ENCODE results near the gene FANCC.

The FANCC gene

DNA sequence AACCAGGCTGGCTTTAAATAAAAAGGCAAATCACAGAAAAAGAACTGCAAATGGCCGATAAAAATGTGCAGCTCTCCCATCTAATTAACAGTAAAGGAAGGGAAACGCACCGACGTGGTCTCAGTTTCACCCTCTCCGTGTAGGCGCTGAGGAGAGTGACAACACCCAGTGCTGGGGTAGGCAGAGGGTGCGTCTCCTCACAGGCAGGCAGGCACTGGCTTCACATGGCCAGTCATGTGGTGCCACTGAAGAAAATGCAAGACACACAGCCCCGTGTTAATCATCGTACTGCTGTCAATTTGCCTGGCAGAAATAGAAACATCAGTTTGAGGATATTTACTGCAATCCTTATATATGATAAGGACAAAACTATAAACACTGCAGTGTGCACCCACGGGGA lies 178.4 kb downstream of the FANCC start:
- no peak for DNase-seq

DNA sequence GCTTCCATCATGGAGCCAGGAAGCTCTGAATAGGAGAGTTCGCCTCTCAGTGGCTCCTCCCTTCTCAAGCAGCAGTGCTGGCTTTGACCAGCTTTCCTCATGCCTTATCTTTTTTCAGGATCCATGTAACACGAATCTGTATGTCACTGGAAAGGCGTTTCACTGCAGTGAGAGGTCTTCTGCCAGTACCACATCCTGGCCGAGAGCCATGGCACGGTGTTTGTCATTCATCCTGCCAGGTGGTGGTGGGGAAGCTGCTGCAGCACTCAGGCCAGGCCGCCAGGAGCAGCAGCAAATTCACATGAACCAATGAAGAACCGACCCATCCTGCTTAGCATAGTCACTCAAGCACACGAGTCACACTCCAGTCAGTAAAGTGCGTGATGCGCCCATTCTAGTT lies 179.0 kb downstream of the FANCC start:
- no peak for DNase-seq

DNA sequence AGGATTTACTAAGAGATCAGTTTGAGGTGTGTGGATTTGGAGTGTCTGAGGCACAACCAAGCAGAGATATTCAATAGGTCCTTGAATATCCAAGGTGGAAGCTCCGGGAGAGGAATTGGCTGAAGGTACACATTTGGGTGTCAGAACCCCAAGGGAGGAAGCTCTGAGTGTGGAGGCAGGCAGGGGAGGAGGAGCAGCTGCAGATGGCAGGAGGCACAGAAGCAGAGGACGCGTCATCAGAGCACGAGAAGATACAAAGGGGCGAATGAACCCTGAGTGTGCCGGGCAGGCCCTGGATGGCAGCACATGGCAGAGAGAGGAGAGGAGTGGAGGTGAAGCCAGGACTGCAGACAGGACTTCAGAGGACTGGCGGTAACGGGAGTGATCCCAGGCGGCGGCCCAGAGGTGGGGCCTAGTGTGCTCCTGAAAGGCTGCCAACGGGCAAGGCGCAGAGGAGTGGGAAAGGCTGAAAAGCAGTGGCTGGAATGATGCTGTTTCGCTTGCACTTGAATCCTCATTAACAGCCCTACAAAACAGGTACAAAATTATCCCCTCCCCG lies 179.8 kb downstream of the FANCC start:
- no peak for DNase-seq

DNA sequence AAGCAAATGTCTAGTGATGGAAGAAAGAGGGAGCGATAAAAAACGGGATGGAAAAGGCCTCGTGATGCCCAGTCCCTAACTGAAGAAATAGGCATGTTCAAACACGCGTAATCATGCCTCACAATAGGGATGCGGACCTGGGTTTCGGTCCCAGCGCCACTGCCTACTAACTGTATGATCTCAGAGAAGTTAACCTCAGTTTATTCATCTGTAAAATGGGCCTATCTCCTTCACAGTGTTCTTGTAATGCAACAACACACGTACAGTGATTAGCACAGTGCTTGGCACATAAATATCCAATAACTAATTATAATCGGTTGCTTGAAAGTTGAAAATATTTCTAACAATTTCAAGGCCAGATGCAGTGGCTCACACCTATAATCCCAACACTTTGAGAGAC lies 181.8 kb downstream of the FANCC start:
- no peak for DNase-seq

DNA sequence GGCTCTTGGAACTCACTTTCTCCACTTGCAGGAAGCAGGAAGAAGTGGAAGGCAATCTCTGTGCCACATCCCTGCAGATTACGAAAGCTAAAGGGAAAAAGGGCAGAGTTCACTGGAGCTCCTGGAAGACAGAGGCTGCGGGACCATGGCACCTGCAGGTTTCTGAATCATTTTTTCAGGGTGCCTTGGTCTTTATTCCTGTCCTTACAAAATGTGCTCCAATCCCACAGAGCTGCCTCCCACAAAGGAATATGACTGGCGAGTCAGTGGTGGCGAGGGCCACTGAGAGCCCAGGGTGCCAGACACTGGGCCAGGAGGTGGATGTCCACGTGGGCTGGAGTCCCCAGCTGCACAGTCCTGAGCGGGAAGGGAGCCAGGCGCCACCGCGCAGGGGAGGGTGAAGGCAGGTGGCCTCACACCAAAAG lies 183.0 kb downstream of the FANCC start:
- no peak for DNase-seq

DNA sequence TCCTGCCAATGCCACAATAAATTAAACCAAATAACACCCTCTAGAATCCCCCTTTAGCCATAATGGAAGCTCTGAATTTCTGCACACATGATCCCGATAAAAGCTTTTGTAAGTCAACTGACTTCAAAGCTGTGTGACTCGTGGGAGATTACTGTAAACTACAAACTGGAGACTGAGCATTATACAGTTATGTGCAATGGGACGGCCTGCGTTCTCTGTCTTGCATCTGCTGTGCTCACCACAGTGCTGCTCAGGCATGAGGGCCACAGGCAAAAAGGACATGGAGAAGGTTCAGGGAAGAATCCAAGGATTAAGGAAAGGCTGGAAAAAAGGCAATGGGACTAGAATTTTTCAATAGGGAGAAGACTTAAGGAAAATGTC lies 184.2 kb downstream of the FANCC start:
- DNase-seq, result no peak

DNA sequence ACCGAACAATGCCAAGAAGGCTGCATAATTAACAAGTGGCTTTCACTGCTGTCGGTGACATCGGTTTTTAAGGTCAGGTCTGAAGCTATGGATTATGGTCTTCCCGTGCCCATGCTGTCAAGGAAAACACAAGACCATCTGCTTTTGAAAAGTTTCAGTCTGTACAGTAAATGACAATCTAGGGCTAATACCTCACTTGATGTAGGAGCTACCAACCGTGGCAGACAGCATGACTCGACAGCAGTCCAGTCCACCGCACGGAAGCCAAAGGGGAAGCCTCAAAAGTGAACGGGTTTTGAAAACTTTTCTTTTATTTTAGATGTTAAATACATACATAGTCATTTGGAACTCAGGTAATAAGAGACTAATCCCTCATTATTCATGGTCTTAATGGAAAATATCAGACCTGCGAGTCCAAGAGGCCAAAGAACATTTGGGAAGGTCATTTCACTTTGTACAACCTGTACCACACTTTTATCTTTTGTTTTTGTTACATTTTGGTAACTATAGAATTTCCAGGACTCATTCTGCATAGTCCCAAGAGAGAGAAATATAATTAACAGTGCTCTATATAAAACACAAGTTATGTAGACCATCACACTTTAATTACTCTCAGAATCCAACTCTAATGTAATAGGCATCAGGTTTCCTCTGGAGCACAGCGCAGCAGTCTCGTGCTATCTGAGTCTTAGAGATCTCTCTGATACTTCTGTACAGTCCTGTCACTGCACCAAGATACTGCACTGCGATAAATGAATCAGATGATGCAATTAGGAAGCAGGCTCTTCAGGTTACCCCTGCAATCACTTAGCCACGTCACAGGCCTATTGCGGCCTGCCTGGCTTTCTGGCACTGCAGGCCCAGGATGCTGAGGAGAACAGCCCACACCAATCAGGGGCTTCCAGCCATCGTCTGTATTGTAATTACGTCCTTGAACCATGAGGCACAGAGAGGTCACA lies 184.9 kb downstream of the FANCC start:
- DNase-seq, result no peak

DNA sequence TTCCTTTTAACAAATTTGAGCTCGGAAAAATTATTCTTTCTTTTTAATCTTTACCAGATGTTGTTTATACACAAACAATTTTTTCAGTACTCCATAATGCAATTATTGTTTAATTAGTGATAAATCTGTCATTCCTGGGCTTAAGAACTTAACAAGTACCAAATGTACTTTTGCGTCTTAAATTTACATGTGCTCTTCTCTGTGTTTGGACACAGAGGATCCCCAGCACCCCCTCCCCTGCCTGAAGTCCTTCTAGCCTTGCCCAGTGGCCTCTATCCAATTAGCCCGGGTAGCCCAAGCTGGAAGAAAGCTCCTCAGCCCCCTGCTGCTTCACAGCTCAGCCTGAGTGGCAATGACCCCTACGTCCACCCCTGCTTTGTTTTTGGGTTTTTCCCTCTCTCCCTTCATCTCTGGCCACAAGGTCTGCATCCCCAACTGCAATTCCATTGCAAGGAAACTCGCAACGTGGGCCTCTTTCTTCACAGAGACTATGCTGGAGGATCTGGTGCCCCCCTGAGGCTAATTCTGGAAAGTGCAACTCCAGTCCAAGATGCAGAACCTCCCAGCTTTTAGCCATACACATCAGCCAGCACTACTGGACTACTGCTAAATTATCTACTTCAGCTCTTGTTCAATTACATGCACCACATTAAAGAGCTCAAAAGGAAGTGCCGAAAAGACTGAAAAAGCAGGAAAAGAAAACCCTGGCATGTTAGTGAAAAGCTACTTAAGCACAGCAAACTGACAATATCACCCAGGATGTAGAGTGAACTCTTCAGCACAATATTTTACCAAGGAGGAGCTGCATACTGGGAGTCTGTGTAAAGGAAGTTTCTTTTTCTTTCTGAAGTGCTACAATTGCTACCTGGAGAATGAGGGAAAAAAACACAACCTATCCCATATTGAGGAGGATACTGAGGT lies 186.2 kb downstream of the FANCC start:
- DNase-seq, result peak; percentile 12 to 44

DNA sequence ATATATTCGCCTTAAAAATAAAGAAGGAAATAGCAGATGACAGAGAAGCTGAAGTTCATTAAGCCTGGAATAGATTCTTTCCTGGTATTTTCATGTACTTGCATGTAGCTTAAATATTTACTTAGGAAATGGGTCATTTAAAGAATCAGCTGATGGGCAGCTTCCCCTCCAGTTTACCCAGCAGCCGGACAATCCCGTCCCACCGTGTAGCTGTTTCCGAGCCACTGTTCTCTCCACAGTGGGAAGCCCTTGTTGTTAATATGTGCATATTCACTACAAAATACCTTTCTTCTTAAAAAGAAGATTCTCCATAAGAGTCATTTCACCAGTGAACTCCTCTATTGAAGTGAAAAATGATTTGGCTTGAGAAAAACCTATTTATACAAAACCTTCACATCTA lies 187.0 kb downstream of the FANCC start:
- DNase-seq, result no peak

DNA sequence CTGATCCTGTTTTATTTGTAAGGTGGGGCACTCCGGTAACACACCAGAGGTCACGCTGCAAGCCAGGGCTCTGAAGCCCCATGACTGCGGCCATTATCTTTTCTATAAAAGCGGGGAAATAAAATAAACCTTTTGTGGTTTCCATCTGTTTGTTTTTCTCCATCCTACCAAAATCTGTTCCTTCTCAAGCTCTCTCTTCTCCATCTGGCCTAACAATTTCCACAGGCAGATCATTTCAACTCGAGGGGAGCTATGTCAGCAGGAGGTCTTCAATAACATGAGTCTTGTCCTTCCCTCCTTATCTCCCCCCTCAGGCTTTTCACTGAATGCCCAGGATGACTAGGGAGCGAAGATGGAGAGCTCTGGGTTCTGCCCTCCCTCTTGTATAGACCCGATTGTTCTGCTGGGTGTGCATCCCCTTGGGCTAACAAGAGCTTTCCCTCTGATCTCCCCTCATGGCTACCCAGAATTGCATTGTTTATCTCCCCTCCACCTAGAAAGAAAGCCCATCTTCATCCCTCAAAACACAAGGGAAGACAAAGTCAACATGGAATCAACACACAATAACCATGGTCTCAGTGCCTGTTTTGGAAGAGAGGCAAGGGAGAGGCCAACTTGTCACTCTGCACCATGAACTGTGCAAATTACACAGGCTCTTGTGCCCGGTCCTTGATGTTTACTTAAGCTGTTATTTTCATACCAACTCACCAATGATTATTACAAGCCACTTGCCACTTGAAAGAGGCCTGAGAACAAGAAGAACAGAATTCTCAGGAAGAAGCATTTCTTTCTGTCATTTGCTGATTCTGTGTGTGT lies 187.8 kb downstream of the FANCC start:
- no peak for DNase-seq

DNA sequence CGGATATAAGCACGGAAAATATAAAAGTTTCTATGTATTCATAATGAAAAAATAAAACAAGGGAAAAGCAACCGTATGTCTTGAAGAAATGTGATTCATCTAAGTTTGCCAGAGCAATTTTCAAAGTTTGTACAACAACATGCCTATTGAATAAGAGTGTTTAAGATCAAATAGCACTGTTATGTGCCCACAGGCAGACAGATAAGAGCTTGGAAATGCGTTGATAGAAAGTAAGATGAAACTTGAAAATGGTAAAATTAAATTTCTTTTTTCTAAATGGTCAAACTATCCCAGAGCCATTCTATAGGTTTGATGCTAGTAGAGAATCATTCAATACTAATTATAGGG lies 189.4 kb downstream of the FANCC start:
- no peak for DNase-seq

DNA sequence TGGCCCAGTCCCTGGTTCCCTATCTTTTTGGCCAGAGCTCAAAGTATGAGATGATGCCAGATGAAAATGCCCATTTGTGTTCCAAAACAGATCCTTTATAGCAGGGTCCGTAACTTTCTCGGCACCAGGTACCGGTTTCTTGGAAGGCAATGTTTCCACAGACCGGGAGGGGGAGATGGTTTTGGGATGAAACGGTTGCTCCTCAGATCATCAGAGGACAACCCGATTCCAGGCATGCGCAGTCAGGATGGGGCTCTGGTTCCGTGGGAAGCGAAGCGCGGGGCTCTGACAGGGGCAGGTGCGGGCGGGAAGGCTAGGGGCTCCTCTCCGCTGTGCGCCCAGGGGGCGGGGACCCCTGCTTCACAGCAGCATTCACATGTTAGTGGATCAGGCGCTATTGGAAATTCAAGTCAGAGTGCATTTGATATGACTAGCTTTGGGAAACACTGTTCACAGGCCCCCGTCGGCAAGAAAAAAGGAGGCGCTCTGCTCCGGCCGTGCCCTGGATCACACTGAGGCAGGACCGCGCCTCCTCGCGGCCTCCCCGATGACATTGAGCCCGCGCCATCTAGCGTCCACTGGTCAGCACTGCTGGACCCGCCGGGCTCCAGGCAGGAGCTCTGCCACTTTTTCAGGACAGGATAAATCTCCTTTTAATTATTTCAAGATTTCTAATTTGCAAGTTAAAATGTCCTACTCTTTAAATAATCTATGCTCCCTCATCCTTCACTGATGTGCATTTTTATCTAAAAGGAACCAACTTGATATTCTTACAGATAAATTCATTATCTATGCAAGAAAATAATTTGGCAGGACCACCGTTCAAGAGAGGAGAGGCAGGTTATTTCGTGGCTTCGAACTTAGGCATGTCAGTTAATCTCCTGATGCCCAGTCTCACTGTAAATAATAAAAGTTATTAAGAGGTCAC lies 190.0 kb downstream of the FANCC start:
- peak; percentile 62 to 63 for DNase-seq

DNA sequence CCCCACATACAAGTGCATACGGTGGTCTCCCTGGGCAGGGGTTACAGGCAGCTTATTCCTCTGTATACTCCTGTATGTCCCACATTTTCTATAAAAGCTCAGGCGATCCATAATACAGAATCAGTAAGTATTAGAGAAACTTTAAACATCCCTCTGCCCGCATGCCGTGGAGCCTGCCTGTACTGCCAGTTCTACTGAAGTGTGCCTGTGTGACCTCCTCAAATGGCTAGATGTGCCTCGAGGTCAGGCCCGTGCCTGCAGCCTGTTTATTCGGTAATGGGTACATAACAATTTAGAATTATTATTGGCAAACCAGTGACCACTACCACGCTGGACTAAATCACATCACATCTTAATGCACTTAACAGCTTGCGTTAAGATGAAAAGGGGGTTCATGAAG lies 190.8 kb downstream of the FANCC start:
- no peak for DNase-seq

DNA sequence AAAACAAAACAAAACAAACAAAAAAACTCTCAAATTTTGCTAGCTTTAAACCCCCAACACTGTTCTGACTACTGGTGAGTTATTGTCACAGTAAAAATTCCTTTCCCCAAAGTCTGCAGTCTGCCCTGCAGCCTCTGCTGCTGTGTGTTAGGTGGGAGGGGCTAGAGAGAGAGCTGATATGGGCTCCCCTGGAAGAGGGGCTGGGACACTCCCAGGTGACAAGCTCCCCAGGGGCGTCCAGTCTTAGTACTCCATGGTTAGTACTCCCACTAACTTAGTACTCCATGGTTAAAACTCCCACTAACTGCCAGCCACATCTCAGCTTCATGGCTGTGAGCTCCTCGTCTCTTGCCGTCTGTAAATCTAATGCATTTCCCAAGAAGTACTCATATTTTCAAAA lies 191.9 kb downstream of the FANCC start:
- no peak for DNase-seq

DNA sequence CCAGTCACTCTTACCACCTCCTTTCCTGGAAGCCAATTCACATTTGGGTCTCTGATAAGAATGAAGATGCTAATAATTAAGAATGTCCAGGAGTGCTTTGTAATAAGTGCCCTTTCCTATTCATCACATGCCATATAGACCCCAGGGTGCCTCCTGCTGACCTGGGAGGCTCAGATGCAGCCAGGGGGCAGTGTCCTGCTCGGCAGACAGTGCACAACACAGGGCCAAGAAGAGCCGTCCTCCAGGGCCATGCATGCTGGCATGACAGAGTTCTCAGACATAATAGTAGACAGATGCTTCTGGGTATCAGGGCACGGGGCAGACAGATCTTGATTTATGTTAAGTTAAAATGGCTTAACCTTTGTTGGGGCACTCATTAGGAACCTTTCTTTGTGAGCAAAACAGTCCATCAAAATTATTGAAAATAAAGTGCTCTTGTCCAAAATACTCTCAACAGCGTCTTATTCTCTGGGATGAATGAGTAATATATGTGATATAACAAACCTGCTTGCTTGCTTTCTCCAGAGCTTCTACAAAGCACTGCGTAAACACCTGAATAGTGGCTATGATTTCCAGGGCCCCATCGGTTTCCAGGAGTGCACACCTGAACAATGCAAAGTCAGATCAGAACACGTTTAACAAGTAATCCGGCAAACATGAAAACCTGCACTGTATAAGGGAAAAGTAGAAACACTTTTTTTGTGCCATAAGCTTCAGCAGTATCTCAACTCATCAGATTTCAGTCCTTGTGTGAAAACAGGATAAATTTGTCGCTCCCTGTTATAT lies 192.7 kb downstream of the FANCC start:
- DNase-seq, result no peak

DNA sequence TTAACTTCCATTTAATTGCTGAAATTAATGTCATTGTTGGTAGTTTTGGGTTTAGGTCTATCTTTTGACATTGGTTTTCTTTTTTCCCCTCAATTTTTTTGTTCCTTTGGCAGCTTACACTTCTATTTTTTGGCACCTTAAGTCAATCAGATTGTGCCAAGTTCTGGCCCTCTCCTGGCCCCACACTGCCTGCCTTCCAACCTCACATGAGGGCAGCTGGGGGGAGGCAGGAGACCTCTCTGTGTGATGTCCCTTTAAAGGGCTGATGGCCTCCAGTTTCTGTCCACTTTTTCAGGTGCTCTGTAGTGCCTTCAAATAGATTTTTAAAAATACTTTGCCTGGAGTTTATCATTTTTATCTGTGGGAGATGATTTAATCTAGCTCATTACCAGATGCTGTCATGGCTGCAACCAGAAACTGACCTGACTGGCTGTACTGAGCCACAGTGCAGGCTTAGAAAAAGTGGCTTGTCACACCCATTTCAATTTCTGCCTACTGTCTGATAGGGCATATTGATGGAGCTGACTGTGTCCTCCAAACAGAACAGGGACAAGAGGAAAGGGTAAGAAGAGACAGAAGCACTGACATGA lies 196.6 kb downstream of the FANCC start:
- no peak for DNase-seq

DNA sequence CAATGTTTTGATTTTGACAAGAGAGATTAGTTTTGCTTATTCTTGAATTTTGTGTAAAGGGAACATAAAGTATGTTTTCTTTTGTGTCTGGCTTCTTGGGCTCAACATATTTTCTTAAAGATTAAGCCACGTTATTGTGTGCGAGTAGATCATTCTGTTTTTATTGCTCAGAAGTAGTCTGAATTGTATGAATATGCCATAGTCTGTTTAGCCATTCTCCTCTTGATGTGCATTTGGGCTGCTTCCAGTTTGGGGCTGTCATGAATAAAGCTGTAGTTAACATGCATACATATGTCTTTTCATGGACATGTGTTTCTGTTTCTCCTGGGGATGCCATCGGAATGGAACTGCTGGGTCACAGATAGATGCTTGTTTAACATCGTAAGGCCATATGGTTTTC lies 198.9 kb downstream of the FANCC start:
- no peak for DNase-seq

DNA sequence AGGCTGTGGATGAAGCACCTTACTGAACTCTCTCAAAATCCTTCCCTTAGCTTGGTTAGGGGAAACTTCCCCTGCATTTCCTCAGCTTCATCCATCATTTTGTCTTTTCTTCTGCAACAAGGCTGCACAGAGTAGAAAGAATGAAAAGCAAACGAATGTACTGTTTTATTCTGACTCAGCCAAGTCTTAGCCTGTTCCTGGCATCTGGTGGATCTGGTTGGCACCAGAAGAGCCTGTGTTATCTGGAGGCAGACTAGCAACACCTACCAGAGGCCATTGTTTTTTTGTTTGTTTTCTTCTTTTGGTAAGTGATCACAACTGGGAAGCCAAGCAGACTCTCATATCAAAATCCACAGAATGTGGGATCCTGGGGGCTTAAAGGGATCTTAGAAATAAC lies 200.7 kb downstream of the FANCC start:
- no peak for DNase-seq

DNA sequence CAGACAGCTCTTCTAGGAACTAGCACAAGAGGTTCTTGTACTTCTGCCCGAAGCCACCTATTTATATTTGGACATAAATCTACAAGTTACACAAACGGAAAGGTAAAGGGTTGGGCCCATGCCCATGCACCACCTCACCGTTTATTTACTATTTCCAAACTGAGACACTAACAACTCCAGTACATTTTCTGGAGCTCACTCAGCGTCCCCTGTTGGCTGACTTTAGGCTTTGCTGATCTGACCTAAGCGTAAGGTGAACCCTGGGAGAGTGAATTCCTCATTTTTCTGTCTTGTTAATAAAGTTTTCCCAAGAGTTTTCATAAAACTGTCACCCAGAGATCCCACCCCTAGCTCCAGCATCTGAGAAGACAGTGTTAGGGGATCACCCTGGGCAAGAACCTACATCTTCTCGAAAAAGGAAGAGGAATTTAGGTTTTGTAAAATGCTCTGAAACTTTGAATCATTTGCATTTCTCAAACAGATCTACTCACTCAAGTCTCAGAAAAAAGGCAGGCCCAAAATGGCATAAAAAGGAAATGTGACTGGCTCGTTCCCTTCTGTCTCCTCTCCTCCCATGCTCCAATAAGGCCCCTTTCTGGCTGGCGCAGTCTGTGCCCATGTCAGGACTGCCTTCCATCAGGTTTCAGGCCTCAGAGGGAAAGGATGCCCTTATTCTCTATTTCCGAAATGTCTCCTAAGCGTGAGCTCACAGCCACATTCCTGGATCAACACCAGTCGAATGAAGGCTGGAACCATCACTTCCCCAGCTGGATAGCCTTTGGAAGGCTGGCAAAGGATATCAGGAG lies 201.3 kb downstream of the FANCC start:
- no peak for DNase-seq
